Measurements from ENCODE around the gene CALML6. TPM values are rescaled to one million over a fixed set of nuclear protein-coding genes. Genes with fewer than 3 reads are reported as not detected.

Gene CALML6
- total RNA-seq, 1 donor from 2014 or later, result 0.90 TPM

DNA sequence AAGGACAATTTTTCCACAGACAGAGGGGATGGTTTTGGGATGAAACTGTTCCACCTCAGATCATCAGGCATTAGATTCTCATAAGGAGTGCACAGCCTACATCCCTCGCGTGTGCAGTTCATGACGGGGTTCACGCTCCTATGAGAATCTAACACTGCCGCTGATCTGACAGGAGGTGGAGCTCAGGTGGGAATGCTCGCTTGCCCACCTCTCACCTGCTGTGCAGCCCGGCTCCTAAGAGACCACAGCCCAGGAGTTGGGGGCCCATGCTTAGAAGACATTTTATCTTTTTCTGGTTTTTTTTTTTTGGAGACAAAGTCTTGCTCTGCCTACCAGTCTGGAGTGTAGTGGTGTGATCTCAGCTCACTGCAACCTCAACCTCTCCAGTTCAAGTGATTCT, 40.2 kb upstream of the CALML6 start:
- Histone ChIP-seq H3K4me3 (no peak overlapping the region), H3K27me3 (no peaks in the 10 kb centered on the region), H3K36me3 (peaks cover 15% of the 10 kb centered on the region), H3K4me1 (peaks cover 62% of the 10 kb centered on the region), H3K27ac (no peak overlapping the region), H3K9me3 (no peaks in the 10 kb centered on the region)
- intact Hi-C loops (cut with DNase I), result no loop called here
- no peak for DNase-seq
- ATAC-seq, result no peak
- TF ChIP-seq, protein P1, sequence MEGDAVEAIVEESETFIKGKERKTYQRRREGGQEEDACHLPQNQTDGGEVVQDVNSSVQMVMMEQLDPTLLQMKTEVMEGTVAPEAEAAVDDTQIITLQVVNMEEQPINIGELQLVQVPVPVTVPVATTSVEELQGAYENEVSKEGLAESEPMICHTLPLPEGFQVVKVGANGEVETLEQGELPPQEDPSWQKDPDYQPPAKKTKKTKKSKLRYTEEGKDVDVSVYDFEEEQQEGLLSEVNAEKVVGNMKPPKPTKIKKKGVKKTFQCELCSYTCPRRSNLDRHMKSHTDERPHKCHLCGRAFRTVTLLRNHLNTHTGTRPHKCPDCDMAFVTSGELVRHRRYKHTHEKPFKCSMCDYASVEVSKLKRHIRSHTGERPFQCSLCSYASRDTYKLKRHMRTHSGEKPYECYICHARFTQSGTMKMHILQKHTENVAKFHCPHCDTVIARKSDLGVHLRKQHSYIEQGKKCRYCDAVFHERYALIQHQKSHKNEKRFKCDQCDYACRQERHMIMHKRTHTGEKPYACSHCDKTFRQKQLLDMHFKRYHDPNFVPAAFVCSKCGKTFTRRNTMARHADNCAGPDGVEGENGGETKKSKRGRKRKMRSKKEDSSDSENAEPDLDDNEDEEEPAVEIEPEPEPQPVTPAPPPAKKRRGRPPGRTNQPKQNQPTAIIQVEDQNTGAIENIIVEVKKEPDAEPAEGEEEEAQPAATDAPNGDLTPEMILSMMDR (IDR thresholded peaks at IDR 0.05), result no peak

DNA sequence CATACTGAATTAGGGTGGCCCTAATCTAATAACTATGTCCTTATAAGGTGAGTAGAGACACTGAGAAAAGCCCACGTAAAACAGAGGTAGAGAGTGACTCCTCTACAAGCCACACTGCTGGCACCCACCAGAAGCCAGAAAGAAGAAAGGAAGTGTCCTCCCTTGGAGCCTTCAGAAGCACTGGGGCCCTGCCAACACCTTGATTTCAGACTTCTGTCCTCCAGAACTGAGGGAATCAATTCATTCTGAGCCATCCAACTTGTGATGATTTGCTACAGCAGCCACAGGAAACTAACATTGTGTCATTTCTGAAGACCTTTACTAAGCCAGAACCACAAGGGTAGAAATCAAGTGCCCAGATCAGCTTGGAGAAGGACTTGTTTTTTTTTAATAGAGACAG, 39.1 kb upstream of the CALML6 start:
- H3K9me3 ChIP-seq, result no peaks in the 10 kb centered on the region
- intact Hi-C loops (cut with DNase I), result no loop called here
- DNase-seq, result no peak
- no peak overlapping the region for H3K27ac ChIP-seq
- peaks cover 15% of the 10 kb centered on the region for H3K36me3 ChIP-seq
- no peak for ATAC-seq
- H3K27me3 ChIP-seq, result no peaks in the 10 kb centered on the region
- peaks cover 66% of the 10 kb centered on the region for H3K4me1 ChIP-seq
- no peak overlapping the region for H3K4me3 ChIP-seq
- TF ChIP-seq, protein P1 (IDR thresholded peaks at IDR 0.05), result no peak

DNA sequence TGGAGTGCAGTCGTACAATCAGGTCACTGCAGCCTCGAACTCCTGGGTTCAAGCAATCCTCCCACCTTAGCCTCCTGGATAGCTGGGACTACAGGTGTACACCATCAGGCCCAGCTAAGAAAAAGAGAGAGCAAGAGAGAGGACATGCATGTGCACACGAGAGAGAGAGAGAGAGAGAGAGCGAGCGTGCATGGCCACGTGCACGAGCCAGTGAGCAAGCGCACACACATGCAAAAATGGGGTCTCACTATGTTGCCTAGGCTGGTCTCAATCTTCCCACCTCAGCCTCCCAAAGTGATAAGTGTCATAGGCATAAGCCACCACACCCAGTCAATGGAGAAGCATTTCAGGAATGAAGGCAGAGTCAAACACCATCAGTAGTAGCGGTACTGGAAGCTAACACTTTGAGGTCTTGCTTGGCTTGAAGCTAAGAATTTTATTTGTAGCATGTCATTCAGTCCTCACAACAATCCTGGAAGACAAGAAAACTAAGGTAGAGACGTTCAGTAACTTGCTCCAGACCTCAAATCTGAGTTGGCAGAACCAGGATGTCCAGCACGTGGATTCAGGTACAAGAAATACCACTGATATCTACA, 38.6 kb upstream of the CALML6 start:
- H3K9me3 ChIP-seq, result no peaks in the 10 kb centered on the region
- H3K36me3 ChIP-seq, result peaks cover 15% of the 10 kb centered on the region
- H3K27ac ChIP-seq, result no peak overlapping the region
- peaks cover 68% of the 10 kb centered on the region for H3K4me1 ChIP-seq
- TF ChIP-seq, protein P1 (IDR thresholded peaks at IDR 0.05), result no peak
- no peak for DNase-seq
- intact Hi-C loops (cut with DNase I), result no loop called here
- no peak overlapping the region for H3K4me3 ChIP-seq
- H3K27me3 ChIP-seq, result no peaks in the 10 kb centered on the region
- no peak for ATAC-seq

DNA sequence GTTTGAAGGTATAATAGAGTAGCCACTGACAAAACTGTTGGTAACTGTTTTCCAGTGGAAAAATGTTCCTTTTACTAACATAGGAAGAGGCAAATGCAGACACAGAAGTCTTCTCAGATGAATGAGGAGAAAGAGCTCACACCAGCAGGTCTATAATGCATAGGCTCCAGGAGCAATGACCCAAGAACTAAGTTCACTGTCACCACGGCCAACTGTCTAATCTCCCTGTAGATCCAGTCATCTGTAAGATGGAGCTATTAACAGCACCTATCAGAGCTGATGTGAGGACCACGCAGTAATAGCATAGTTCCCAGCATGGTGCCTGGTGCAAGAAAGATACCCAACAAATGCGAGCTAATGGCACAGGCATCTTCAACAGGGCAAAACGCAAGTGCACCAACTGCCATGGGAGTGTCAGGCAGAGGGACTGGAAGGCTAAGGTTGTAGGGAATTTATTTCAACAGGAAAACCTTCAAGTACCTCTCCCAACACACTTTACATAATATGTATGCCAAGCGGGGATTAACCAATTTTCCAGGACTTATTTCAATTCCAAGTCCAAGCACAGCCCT, 37.1 kb upstream of the CALML6 start:
- peaks cover 71% of the 10 kb centered on the region for H3K4me1 ChIP-seq
- TF ChIP-seq, protein P1 (IDR thresholded peaks at IDR 0.05), result no peak

DNA sequence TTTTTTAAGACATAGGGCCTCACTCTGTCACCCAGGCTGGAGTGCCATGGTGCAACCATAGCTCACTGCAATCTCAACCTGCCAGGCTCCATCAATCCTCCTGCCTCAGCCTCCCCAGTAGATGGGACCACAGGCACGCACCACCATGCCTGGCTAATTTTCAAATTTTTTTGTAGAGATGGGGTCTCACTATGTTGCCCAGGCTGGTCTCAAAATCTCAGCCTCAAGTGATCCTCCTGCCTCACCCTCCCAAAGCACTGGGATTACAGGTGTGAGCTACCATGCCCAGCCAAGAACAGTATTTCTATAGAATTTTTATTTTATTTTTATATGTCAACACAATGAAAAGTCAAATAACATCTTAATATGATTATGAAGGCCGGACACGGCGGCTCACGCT, 35.1 kb upstream of the CALML6 start:
- ATAC-seq (no peak), DNase-seq (no peak)
- intact Hi-C loops (cut with DNase I), result no loop called here
- Histone ChIP-seq H3K4me3 (no peak overlapping the region), H3K36me3 (peaks cover 4% of the 10 kb centered on the region), H3K27ac (no peak overlapping the region), H3K4me1 (peaks cover 66% of the 10 kb centered on the region), H3K9me3 (no peaks in the 10 kb centered on the region), H3K27me3 (no peaks in the 10 kb centered on the region)
- TF ChIP-seq, protein P1 (IDR thresholded peaks at IDR 0.05), result no peak

More for the DNA sequence above, 37.1 kb upstream of the CALML6 start:
- Histone ChIP-seq H3K27me3 (no peaks in the 10 kb centered on the region), H3K36me3 (peaks cover 15% of the 10 kb centered on the region), H3K9me3 (no peaks in the 10 kb centered on the region), H3K4me3 (no peak overlapping the region), H3K27ac (no peak overlapping the region)
- DNase-seq (no peak), ATAC-seq (no peak)
- intact Hi-C loops (cut with DNase I), result no loop called here
